ENCODE data around the gene HS2ST1. TPM values are rescaled to one million over a fixed set of nuclear protein-coding genes. Genes with fewer than 3 reads are reported as not detected.

HS2ST1 gene
- polyA plus RNA-seq, 2 of the 4 experiments (the other 2 are of a cell fraction) = 15.7 to 26.7 TPM

- CTCF ChIA-PET = no interaction called here
- no peak overlapping the region for H3K4me3 ChIP-seq
- POLR2A ChIA-PET = no interaction called here
- FAIRE-seq = no peak
- H3K4me1 ChIP-seq = no peaks in the 10 kb centered on the region
- WGBS (ENCODE audit: missing lambda C conversion rate) = 90% methylated on average over 5 of the region's 5 CpGs
- 0 out of 3 replicates have a peak, but pooled peaks cover 4% of the 10 kb centered on the region for H3K9me3 ChIP-seq
- DNase-seq (ENCODE audit: low read depth in 1 of 2, low spot score in 1 of 2) = no peak
- H3K27ac ChIP-seq = no peak overlapping the region
- no peak overlapping the region for H3K4me2 ChIP-seq
- TF ChIP-seq PHF8 (IDR thresholded peaks at IDR 0.05; ENCODE audit: borderline replicate concordance, low read depth) = no peak
- no peak for TF ChIP-seq EHMT2 (IDR thresholded peaks at IDR 0.05; ENCODE audit: low read depth)
- ATAC-seq = no peak
Observed at GRCh38 chr1:87044840-87045239, 130.4 kb downstream of the HS2ST1 start.

- ChIA-PET POLR2A (no interaction called here), CTCF (no interaction called here)
- no peak for FAIRE-seq
- Histone ChIP-seq H3K4me1 (no peaks in the 10 kb centered on the region), H3K27ac (no peak overlapping the region), H3K4me3 (no peak overlapping the region), H3K9me3 (0 out of 3 replicates have a peak, but pooled peaks cover 4% of the 10 kb centered on the region), H3K4me2 (no peak overlapping the region)
- no peak for DNase-seq (ENCODE audit: low read depth in 1 of 2, low spot score in 1 of 2)
- whole genome bisulfite sequencing (ENCODE audit: missing lambda C conversion rate) = 82% methylated on average over 5 of the region's 5 CpGs
- no peak for ATAC-seq
- TF ChIP-seq POLR2A (IDR thresholded peaks at IDR 0.05; ENCODE audit: low read length) (no peak), FOXS1 (CRISPR knock-in tag; IDR thresholded peaks at IDR 0.05) (no peak)
Observed at GRCh38 chr1:87045761-87046304, 131.4 kb downstream of the HS2ST1 start.

- CTCF ChIA-PET = no interaction called here
- FAIRE-seq = no peak
Observed at GRCh38 chr1:87046951-87047350, 132.5 kb downstream of the HS2ST1 start.

GRCh38 chr1:87048237-87048636, 133.8 kb downstream of the HS2ST1 start:
- no peak for ATAC-seq
- CTCF ChIA-PET = no interaction called here
- WGBS (ENCODE audit: missing lambda C conversion rate) = 93% methylated on average over 3 of the region's 3 CpGs

More at GRCh38 chr1:87046951-87047350, 132.5 kb downstream of the HS2ST1 start:
- 84% methylated on average over 4 of the region's 4 CpGs for WGBS (ENCODE audit: missing lambda C conversion rate)
- POLR2A ChIA-PET = no interaction called here
- TF ChIP-seq SREBF2 (IDR thresholded peaks at IDR 0.05) (no peak), FOSL2 (IDR thresholded peaks at IDR 0.05) (no peak), FOSL2 (CRISPR knock-in tag; IDR thresholded peaks at IDR 0.05) (no peak), HMGXB4 (CRISPR knock-in tag; IDR thresholded peaks at IDR 0.05; ENCODE audit: borderline replicate concordance) (no peak), NPAS2 (CRISPR knock-in tag; IDR thresholded peaks at IDR 0.05; ENCODE audit: borderline replicate concordance) (no peak), RCOR1 (IDR thresholded peaks at IDR 0.05; ENCODE audit: low read depth, low read length) (no peak)
- Histone ChIP-seq H3K9me3 (0 out of 3 replicates have a peak, but pooled peaks cover 4% of the 10 kb centered on the region), H3K4me1 (no peaks in the 10 kb centered on the region), H3K27ac (no peak overlapping the region), H3K4me2 (no peak overlapping the region), H3K4me3 (no peak overlapping the region)
- ATAC-seq (no peak), DNase-seq (ENCODE audit: low read depth in 1 of 2, low spot score in 1 of 2) (no peak)

GRCh38 chr1:87051965-87052364, 137.5 kb downstream of the HS2ST1 start:
- no peak for TF ChIP-seq ZNF302 (CRISPR knock-in tag; IDR thresholded peaks at IDR 0.05)
- TF ChIP-seq HOXA7 (CRISPR knock-in tag; IDR thresholded peaks at IDR 0.05) = no peak
- no peak for TF ChIP-seq RAD21 (conservative IDR thresholded peaks at IDR 0.05 in 1 of 2, IDR thresholded peaks at IDR 0.05 in 1 of 2)
- TF ChIP-seq NPAS2 (CRISPR knock-in tag; IDR thresholded peaks at IDR 0.05; ENCODE audit: borderline replicate concordance) = no peak
- no peak for TF ChIP-seq SREBF2 (IDR thresholded peaks at IDR 0.05)
- TF ChIP-seq REST (IDR thresholded peaks at IDR 0.05) = no peak
- TF ChIP-seq FOSL2 (IDR thresholded peaks at IDR 0.05) = no peak
- TF ChIP-seq FOSL2 (CRISPR knock-in tag; IDR thresholded peaks at IDR 0.05) = no peak
- no peak for TF ChIP-seq EHMT2 (IDR thresholded peaks at IDR 0.05; ENCODE audit: low read depth)
- no peak for TF ChIP-seq CEBPB (IDR thresholded peaks at IDR 0.05)
- no peak for TF ChIP-seq FOSB (CRISPR knock-in tag; IDR thresholded peaks at IDR 0.05)
- H3K4me3 ChIP-seq = no peak overlapping the region
- H3K4me2 ChIP-seq = no peak overlapping the region
- H3K9me3 ChIP-seq = 0 out of 3 replicates have a peak, but pooled peaks cover 4% of the 10 kb centered on the region
- CTCF ChIA-PET = no interaction called here
- no peak for ATAC-seq
- WGBS (ENCODE audit: missing lambda C conversion rate) = 94% methylated on average over 5 of the region's 5 CpGs
- no peaks in the 10 kb centered on the region for H3K4me1 ChIP-seq
- DNase-seq (ENCODE audit: low read depth in 1 of 2, low spot score in 1 of 2) = no peak
- FAIRE-seq = no peak
- H3K27ac ChIP-seq = no peak overlapping the region
- POLR2A ChIA-PET = no interaction called here

More at GRCh38 chr1:87048237-87048636, 133.8 kb downstream of the HS2ST1 start:
- TF ChIP-seq HEYL (CRISPR knock-in tag; IDR thresholded peaks at IDR 0.05) = no peak
- TF ChIP-seq FOXS1 (CRISPR knock-in tag; IDR thresholded peaks at IDR 0.05) = no peak
- TF ChIP-seq EP300 (IDR thresholded peaks at IDR 0.05) = no peak
- no peak for TF ChIP-seq CHD4 (IDR thresholded peaks at IDR 0.05; ENCODE audit: borderline replicate concordance)
- TF ChIP-seq POLR2AphosphoS2 (conservative IDR thresholded peaks at IDR 0.05; ENCODE audit: low read length) = no peak
- no peak for TF ChIP-seq CHD2 (IDR thresholded peaks at IDR 0.05; ENCODE audit: low read length, partially characterized antibody)
- no peak for TF ChIP-seq JUN (IDR thresholded peaks at IDR 0.05)
- no peak for TF ChIP-seq ESRRA (IDR thresholded peaks at IDR 0.05; ENCODE audit: borderline replicate concordance, low read length)
- TF ChIP-seq SMC3 (IDR thresholded peaks at IDR 0.05) = no peak
- TF ChIP-seq FOSB (CRISPR knock-in tag; IDR thresholded peaks at IDR 0.05) = no peak
- Histone ChIP-seq H3K27ac (no peak overlapping the region), H3K4me3 (no peak overlapping the region), H3K4me2 (no peak overlapping the region), H3K4me1 (no peaks in the 10 kb centered on the region), H3K9me3 (0 out of 3 replicates have a peak, but pooled peaks cover 4% of the 10 kb centered on the region)
- POLR2A ChIA-PET = no interaction called here
- DNase-seq (ENCODE audit: low read depth in 1 of 2, low spot score in 1 of 2) (no peak), FAIRE-seq (no peak)
